Mesothelial cell of epicardium (in vitro differentiated cells): ENCODE data around the gene MED8. TPM values are rescaled to one million over a fixed set of nuclear protein-coding genes. Genes with fewer than 3 reads are reported as not detected.

Experiments
- DNase-seq, 2 experiments: peaks; one replicate each; pipeline ENCODE4 v3.0.0; 2021; ENCODE audit warnings: low spot score in 2 of 2; ENCODE audit not compliant: unreplicated experiment in 2 of 2
- H3K27ac Mint-ChIP-seq: 2 replicates; pipeline ENCODE4 v1.8.0; 2021; ENCODE audit warnings: mixed read lengths
- H3K27me3 Mint-ChIP-seq: 2 replicates; pipeline ENCODE4 v1.8.0; 2021; ENCODE audit warnings: low read depth, mixed read lengths
- H3K36me3 Mint-ChIP-seq: 2 replicates; pipeline ENCODE4 v1.8.0; 2021; ENCODE audit warnings: mixed read lengths
- H3K4me1 Mint-ChIP-seq: 2 replicates; pipeline ENCODE4 v1.8.0; 2021; ENCODE audit warnings: mixed read lengths
- H3K4me3 Mint-ChIP-seq: 2 replicates; pipeline ENCODE4 v1.8.0; 2021; ENCODE audit warnings: mild to moderate bottlenecking, moderate library complexity, mixed read lengths
- H3K9me3 Mint-ChIP-seq: 2 replicates; pipeline ENCODE4 v1.8.0; 2021; ENCODE audit warnings: mixed read lengths
- total RNA-seq: library from RNA; stranded (reverse); gene quantifications from 3 replicates; pipeline ENCODE4 v1.2.1, GENCODE V29; 2021
- TF ChIP-seq, protein P1 (sequence below): fragments of 200-600 bp; sonication (generic); IDR thresholded peaks from one replicate; pipeline ENCODE4 v1.5.0; 2021; ENCODE audit warnings: antibody characterized with exemption; ENCODE audit not compliant: unreplicated experiment

Gene MED8
- total RNA-seq, 1 donor from 2014 or later: 30.4 TPM

DNA sequence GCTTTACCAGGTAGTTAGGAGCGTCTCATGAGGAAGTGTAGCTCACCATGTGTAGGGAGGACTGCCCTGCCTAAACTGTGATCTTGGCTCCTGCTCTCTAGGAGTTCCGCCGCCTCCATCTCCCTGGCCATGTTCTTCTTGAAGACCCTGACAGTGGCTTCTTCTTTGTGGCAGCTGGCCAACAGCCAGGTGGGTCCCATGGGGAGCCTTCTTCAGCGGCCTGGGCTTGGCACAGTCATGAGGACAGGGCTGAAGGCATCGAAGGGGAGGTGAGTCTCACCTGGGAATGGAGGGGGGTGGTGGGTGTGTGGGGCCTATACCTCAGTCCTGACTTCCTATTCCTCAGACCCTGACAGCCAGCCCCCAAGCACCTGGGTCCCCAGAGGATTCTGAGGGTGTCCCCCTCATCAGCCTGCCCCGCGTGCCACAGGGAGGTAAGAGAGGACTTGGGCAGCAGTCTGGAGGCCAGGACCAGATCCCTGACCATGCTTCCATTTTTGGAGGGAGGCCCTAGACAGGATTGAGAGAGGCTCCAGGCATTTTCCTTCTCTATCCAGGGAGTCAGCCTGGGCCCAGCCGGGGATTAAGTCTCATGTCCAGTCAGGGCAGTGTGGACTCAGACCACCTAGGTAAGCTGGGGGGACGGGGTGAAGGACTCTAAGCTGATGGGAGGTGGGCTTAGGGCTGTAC, 42.7 kb upstream of the MED8 start:
- Mint-ChIP-seq H3K36me3 (peaks cover 36% of the 10 kb centered on the region), H3K9me3 (no peaks in the 10 kb centered on the region)

DNA sequence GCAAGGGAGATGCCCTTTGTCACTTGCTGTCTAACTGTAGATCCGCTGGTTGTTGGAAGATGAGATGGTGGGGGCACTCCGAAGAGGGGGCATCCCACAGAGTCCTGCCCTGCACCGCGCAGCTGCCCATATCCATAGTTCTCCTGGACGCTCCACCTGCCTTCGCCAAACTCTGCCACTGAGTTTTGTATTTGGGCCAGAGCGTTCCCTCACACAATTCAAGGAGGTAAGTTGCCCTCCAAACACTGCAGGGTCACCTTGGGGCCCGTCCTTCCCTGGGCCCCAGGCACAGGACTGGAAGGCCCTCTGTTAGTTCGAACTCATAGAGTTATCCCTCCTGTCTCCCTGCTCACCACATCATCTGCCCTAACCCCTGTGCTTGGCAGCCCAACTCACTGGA, 42.1 kb upstream of the MED8 start:
- H3K4me3 Mint-ChIP-seq: no peak overlapping the region

More for the DNA sequence above, 42.7 kb upstream of the MED8 start:
- no peak for DNase-seq
- Mint-ChIP-seq H3K4me3 (no peak overlapping the region), H3K27me3 (no peaks in the 10 kb centered on the region), H3K27ac (no peak overlapping the region), H3K4me1 (peaks cover 4% of the 10 kb centered on the region)
- TF ChIP-seq, protein P1, sequence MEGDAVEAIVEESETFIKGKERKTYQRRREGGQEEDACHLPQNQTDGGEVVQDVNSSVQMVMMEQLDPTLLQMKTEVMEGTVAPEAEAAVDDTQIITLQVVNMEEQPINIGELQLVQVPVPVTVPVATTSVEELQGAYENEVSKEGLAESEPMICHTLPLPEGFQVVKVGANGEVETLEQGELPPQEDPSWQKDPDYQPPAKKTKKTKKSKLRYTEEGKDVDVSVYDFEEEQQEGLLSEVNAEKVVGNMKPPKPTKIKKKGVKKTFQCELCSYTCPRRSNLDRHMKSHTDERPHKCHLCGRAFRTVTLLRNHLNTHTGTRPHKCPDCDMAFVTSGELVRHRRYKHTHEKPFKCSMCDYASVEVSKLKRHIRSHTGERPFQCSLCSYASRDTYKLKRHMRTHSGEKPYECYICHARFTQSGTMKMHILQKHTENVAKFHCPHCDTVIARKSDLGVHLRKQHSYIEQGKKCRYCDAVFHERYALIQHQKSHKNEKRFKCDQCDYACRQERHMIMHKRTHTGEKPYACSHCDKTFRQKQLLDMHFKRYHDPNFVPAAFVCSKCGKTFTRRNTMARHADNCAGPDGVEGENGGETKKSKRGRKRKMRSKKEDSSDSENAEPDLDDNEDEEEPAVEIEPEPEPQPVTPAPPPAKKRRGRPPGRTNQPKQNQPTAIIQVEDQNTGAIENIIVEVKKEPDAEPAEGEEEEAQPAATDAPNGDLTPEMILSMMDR: no peak

DNA sequence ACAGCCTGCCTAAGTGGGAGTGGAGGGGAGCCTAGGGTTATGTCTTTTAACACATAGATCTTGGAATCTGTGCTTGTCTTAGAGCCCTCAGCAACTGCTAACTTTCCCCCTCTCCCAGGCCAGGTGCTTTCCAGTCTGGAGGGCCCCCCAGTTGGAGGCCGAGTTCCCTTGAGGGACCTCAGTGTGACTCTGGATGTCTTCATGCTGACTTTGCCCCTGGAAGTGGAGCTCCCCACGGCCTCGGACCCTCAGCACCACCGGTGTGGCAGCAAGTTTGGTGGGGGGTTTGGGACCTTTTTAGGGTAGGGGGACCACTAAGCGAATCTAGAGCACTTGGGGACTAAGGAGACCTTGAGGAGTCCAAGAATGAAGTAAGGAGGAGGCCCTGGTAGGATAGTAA, 41.2 kb upstream of the MED8 start:
- TF ChIP-seq, protein P1: no peak
- Mint-ChIP-seq H3K9me3 (no peaks in the 10 kb centered on the region), H3K36me3 (peaks cover 44% of the 10 kb centered on the region), H3K4me3 (no peak overlapping the region), H3K27me3 (no peaks in the 10 kb centered on the region), H3K27ac (no peak overlapping the region), H3K4me1 (no peaks in the 10 kb centered on the region)
- DNase-seq: no peak

More for the DNA sequence above, 42.1 kb upstream of the MED8 start:
- Mint-ChIP-seq H3K27me3 (no peaks in the 10 kb centered on the region), H3K27ac (no peak overlapping the region), H3K9me3 (no peaks in the 10 kb centered on the region), H3K4me1 (peaks cover 4% of the 10 kb centered on the region), H3K36me3 (peaks cover 41% of the 10 kb centered on the region)
- TF ChIP-seq, protein P1: no peak
- no peak for DNase-seq

DNA sequence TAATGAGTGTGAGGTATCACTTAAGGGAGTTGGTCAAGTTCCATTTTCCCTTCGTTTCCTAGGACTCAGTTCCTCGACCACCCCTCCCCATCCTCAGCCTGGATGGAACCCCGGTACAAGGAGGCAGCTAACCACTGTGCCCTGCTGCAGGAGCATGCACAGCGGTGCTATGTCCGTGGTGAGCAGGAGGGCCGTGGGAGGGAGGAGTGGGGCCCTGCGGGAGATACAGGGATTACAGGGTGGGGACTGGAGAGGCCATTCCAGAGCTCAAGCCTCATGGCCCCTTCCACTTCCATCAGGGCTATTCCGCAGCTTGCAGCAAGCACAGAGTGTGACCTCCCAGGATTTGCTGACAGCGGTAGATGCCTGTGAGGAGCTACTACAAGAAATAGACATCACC, 38.3 kb upstream of the MED8 start:
- no peak for DNase-seq
- Mint-ChIP-seq H3K4me3 (no peak overlapping the region), H3K36me3 (peaks cover 35% of the 10 kb centered on the region), H3K27me3 (no peaks in the 10 kb centered on the region), H3K4me1 (no peaks in the 10 kb centered on the region), H3K27ac (no peak overlapping the region), H3K9me3 (no peaks in the 10 kb centered on the region)
- TF ChIP-seq, protein P1: no peak

DNA sequence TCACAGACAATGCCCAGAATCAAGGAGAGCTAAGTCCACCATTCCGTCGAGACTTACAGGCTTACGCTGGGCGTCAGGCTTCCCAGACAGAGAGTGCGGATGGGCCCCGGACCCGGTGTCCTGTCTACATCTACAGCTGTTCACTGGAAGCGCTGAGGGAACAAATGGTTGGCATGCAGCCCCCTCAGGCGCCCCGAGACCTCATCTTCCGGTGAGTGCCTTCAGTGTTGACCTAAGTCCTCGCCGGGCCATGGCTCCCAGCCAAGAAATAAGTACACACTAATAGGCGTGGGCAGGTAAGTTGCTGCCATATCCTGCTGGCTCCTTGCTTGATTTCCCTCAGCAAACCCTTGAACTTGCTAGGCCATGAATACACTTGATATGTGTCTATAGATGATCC, 37.9 kb upstream of the MED8 start:
- no peak for DNase-seq
- peaks cover 38% of the 10 kb centered on the region for H3K36me3 Mint-ChIP-seq
- TF ChIP-seq, protein P1: no peak
- H3K27ac Mint-ChIP-seq: no peak overlapping the region
- H3K4me1 Mint-ChIP-seq: no peaks in the 10 kb centered on the region
- no peaks in the 10 kb centered on the region for H3K27me3 Mint-ChIP-seq
- no peaks in the 10 kb centered on the region for H3K9me3 Mint-ChIP-seq
- no peak overlapping the region for H3K4me3 Mint-ChIP-seq
